SU-DHL-6 (cell line): ENCODE measurements around the gene HOXB6.

Source experiments
- H2AFZ ChIP-seq: fragments of 200-600 bp; sonication (generic); 2 replicates; pipeline ENCODE4 v1.6.1; 2014; ENCODE audit warnings: low read depth, mild to moderate bottlenecking, moderate library complexity, mixed read lengths, antibody characterized with exemption, low read length; ENCODE audit not compliant: severe bottlenecking
- H3F3A ChIP-seq: fragments of 200-600 bp; shearing (Covaris generic); 2 replicates; pipeline ENCODE4 v1.6.0; 2016; ENCODE audit warnings: antibody characterized with exemption, mild to moderate bottlenecking; ENCODE audit not compliant: insufficient read depth
- H3K27ac ChIP-seq: fragments of 200-600 bp; sonication (generic); 2 replicates; pipeline ENCODE4 v1.5.1; 2016; ENCODE audit warnings: low read depth, mild to moderate bottlenecking, low read length, moderate library complexity, mixed read lengths
- H3K27me3 ChIP-seq: fragments of 200-600 bp; sonication (generic), shearing (Covaris generic); 2 replicates; pipeline ENCODE4 v1.6.0; 2014; ENCODE audit warnings: mild to moderate bottlenecking, low read length
- H3K36me3 ChIP-seq: fragments of 200-600 bp; sonication (generic); 2 replicates; pipeline ENCODE4 v1.6.1; 2014; ENCODE audit warnings: mild to moderate bottlenecking, low read length, mixed read lengths
- H3K4me2 ChIP-seq: fragments of 300-600, 200-600 bp; shearing (Covaris generic), sonication (generic); 2 replicates; pipeline ENCODE4 v1.6.0; 2014; ENCODE audit warnings: low read length, low read depth, mild to moderate bottlenecking; ENCODE audit not compliant: poor library complexity, severe bottlenecking
- H3K4me3 ChIP-seq: fragments of 200-600 bp; sonication (generic); 2 replicates; pipeline ENCODE4 v1.5.1; 2014; ENCODE audit warnings: antibody characterized with exemption, low read length, mild to moderate bottlenecking, mixed read lengths; ENCODE audit not compliant: insufficient read depth, poor library complexity, severe bottlenecking
- H3K79me2 ChIP-seq: fragments of 200-600 bp; sonication (generic); 2 replicates; pipeline ENCODE4 v1.6.1; 2014; ENCODE audit warnings: mild to moderate bottlenecking, low read length, moderate library complexity; ENCODE audit not compliant: insufficient read depth
- H3K9ac ChIP-seq: fragments of 200-600 bp; sonication (generic); 2 replicates; pipeline ENCODE4 v1.7.0; 2014; ENCODE audit warnings: mild to moderate bottlenecking, low read length
- H3K9me2 ChIP-seq: fragments of 200-600 bp; sonication (generic); replicated peaks from 2 replicates; pipeline ENCODE4 v1.6.1; 2014; ENCODE audit warnings: low read length; ENCODE audit not compliant: insufficient read depth
- H3K9me3 ChIP-seq: fragments of 200-600 bp; sonication (generic); 2 replicates; pipeline ENCODE4 v1.6.1; 2014; ENCODE audit warnings: low read length, mixed read lengths; ENCODE audit not compliant: insufficient read depth
- H4K20me1 ChIP-seq: fragments of 200-600 bp; sonication (generic); 2 replicates; pipeline ENCODE4 v1.6.1; 2014; ENCODE audit warnings: low read depth, mild to moderate bottlenecking, antibody characterized with exemption, low read length, moderate library complexity, mixed read lengths
- CTCF ChIP-seq: fragments of 200-600 bp; sonication (generic); IDR thresholded peaks from one replicate; pipeline ENCODE4 v1.5.1; 2017; ENCODE audit warnings: antibody characterized with exemption, mild to moderate bottlenecking, low read length, moderate library complexity; ENCODE audit not compliant: insufficient read depth, poor library complexity, severe bottlenecking
- EZH2phosphoT487 ChIP-seq: fragments of 200-600 bp; sonication (generic), shearing (Covaris generic); conservative IDR thresholded peaks from 2 replicates; pipeline ENCODE4 v1.6.1; 2018; ENCODE audit warnings: mild to moderate bottlenecking, antibody characterized with exemption, low read length, moderate library complexity, mixed read lengths

The HOXB6 gene

DNA sequence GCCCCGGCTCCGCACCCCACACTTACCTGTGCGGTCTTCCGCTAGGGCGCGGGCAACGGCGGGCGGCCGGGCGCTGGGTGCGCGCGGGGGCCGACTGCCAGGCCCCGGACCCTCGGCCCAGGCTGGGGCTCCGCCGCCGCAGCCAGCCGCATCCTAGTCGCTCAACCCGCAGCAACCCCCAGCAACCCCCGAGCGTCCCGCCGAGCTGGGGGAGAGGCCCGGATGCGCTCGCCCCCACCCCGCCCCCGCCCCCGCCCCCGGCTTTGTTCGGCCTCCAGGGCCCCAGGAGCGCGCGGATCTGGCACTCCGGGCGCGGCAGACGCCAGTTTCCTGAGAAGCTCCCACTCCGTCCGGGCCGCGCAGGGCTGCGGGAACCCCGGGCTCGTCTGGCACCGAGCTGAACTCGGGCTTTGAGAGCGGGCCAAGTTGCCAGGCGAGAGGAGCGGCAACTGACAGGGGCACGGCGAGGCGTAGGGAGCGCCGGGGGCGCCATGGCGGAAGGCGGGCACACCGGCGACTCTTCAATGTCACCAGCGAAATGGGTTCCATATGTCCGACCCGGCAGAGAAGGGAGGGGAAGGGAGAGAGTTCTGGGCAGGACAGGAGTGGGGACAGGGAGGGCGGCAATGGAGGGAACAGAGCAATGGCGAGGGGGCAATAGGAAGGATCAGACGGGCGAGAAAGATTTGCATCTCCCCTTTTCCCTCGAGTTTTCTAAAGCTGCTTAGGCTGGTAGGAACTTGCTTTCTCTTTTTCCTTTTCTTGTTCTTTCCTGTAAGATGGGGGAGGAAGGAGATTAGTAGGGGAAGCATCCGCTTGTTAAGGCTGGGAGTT is 40.4 kb downstream of the HOXB6 start:
- Histone ChIP-seq H3K36me3 (no peaks in the 10 kb centered on the region), H3K4me3 (no peak overlapping the region), H3K4me2 (no peak overlapping the region), H3K9me3 (no peaks in the 10 kb centered on the region), H3K9ac (no peak overlapping the region), H3K9me2 (no peaks in the 10 kb centered on the region), H3K79me2 (no peaks in the 10 kb centered on the region), H3K27ac (no peak overlapping the region), H3K27me3 (no peaks in the 10 kb centered on the region), H3F3A (no peaks in the 10 kb centered on the region), H2AFZ (no peak overlapping the region), H4K20me1 (no peaks in the 10 kb centered on the region)
- no peak for TF ChIP-seq CTCF
- no peak for TF ChIP-seq EZH2phosphoT487

DNA sequence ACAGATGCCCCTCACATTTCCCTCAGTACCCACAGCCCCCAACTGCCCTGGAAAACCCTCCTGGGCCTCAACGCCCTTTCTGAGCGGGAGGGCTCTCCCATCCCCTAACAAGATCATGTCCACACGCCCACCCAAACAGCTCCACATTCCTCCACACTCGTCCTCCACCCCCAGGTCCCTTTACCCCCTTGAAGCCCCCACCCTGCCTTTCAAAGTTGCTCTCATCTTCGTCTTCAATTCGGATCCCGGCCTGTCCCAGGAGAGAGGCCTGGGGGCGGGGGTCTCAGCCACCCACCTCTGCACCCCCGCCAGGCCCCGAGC is 41.0 kb downstream of the HOXB6 start:
- Histone ChIP-seq H3K9ac (no peak overlapping the region), H3K36me3 (no peaks in the 10 kb centered on the region), H3K4me2 (no peak overlapping the region), H3K79me2 (no peaks in the 10 kb centered on the region), H3K27me3 (no peaks in the 10 kb centered on the region), H3K27ac (no peak overlapping the region), H3K4me3 (no peak overlapping the region), H3K9me2 (no peaks in the 10 kb centered on the region), H4K20me1 (no peaks in the 10 kb centered on the region), H2AFZ (no peak overlapping the region), H3F3A (no peaks in the 10 kb centered on the region), H3K9me3 (no peaks in the 10 kb centered on the region)
- TF ChIP-seq EZH2phosphoT487, result no peak

GRCh38 chr17:48563385-48563838 is 41.4 kb downstream of the HOXB6 start:
- no peaks in the 10 kb centered on the region for H3K36me3 ChIP-seq
- TF ChIP-seq EZH2phosphoT487 (no peak), CTCF (no peak)
- H3K4me2 ChIP-seq, result no peak overlapping the region
- no peaks in the 10 kb centered on the region for H3K79me2 ChIP-seq
- no peak overlapping the region for H2AFZ ChIP-seq
- H3K27me3 ChIP-seq, result no peaks in the 10 kb centered on the region
- H3K27ac ChIP-seq, result no peak overlapping the region
- H3F3A ChIP-seq, result no peaks in the 10 kb centered on the region
- no peaks in the 10 kb centered on the region for H3K9me3 ChIP-seq
- no peaks in the 10 kb centered on the region for H3K9me2 ChIP-seq
- H3K9ac ChIP-seq, result no peak overlapping the region
- H3K4me3 ChIP-seq, result no peak overlapping the region
- H4K20me1 ChIP-seq, result no peaks in the 10 kb centered on the region

GRCh38 chr17:48562934-48563333 is 41.9 kb downstream of the HOXB6 start:
- Histone ChIP-seq H3K4me2 (no peak overlapping the region), H4K20me1 (no peaks in the 10 kb centered on the region), H3K9me2 (no peaks in the 10 kb centered on the region), H3K27me3 (no peaks in the 10 kb centered on the region), H3K27ac (no peak overlapping the region), H3K9ac (no peak overlapping the region), H3K79me2 (no peaks in the 10 kb centered on the region), H3K9me3 (no peaks in the 10 kb centered on the region), H3K36me3 (no peaks in the 10 kb centered on the region), H3F3A (no peaks in the 10 kb centered on the region), H2AFZ (no peak overlapping the region), H3K4me3 (no peak overlapping the region)
- no peak for TF ChIP-seq EZH2phosphoT487
